KMS-11 (cell line): ENCODE results near the gene URB1.

Experiments
- H2AFZ ChIP-seq: fragments of 200-600 bp; sonication (generic); 2 replicates; pipeline ENCODE4 v1.6.1; 2016; ENCODE audit warnings: antibody characterized with exemption, mixed run types, low read depth
- H3K27ac ChIP-seq: fragments of 200-600 bp; sonication (generic); 2 replicates; pipeline ENCODE4 v1.6.1; 2016; ENCODE audit warnings: mild to moderate bottlenecking, mixed run types
- H3K27me3 ChIP-seq: fragments of 200-600 bp; sonication (generic); 2 replicates; pipeline ENCODE4 v1.6.1; 2017; ENCODE audit warnings: mild to moderate bottlenecking, low read depth, mixed run types, moderate library complexity; ENCODE audit not compliant: insufficient read depth
- H3K36me3 ChIP-seq: fragments of 200-600 bp; sonication (generic); 2 replicates; pipeline ENCODE4 v1.6.1; 2017; ENCODE audit warnings: mild to moderate bottlenecking, mixed run types; ENCODE audit not compliant: insufficient read depth
- H3K4me1 ChIP-seq: fragments of 200-600 bp; sonication (generic); 2 replicates; pipeline ENCODE4 v1.6.1; 2016; ENCODE audit warnings: mild to moderate bottlenecking, low read depth, mixed run types; ENCODE audit not compliant: poor library complexity, severe bottlenecking
- H3K4me2 ChIP-seq: fragments of 200-600 bp; sonication (generic); 2 replicates; pipeline ENCODE4 v1.7.0; 2016; ENCODE audit warnings: mild to moderate bottlenecking, mixed run types
- H3K4me3 ChIP-seq: fragments of 200-600 bp; sonication (generic); IDR thresholded peaks from 2 replicates; pipeline ENCODE4 v1.6.1; 2017; ENCODE audit warnings: low read depth, low read length, mixed read lengths; ENCODE audit not compliant: insufficient read depth
- H3K79me2 ChIP-seq: fragments of 200-600 bp; sonication (generic); 2 replicates; pipeline ENCODE4 v1.6.1; 2016; ENCODE audit warnings: low read depth, mixed run types; ENCODE audit not compliant: insufficient read depth
- H3K9ac ChIP-seq: fragments of 200-600 bp; sonication (generic); 2 replicates; pipeline ENCODE4 v1.6.1; 2016; ENCODE audit warnings: mild to moderate bottlenecking, mixed run types
- H4K20me1 ChIP-seq: fragments of 200-600 bp; sonication (generic); 2 replicates; pipeline ENCODE4 v1.6.1; 2016; ENCODE audit warnings: mild to moderate bottlenecking, mixed run types; ENCODE audit not compliant: insufficient read depth
- TF ChIP-seq, protein P1 (sequence below): fragments of 200-600 bp; sonication (generic); conservative IDR thresholded peaks from 2 replicates; pipeline ENCODE4 v1.6.1; 2017; ENCODE audit warnings: low read depth, mild to moderate bottlenecking, antibody characterized with exemption, low read length, moderate library complexity, mixed read lengths

The URB1 gene

GRCh38 chr21:32351428-32351827 lies 41.4 kb downstream of the URB1 start:
- TF ChIP-seq, protein P1, sequence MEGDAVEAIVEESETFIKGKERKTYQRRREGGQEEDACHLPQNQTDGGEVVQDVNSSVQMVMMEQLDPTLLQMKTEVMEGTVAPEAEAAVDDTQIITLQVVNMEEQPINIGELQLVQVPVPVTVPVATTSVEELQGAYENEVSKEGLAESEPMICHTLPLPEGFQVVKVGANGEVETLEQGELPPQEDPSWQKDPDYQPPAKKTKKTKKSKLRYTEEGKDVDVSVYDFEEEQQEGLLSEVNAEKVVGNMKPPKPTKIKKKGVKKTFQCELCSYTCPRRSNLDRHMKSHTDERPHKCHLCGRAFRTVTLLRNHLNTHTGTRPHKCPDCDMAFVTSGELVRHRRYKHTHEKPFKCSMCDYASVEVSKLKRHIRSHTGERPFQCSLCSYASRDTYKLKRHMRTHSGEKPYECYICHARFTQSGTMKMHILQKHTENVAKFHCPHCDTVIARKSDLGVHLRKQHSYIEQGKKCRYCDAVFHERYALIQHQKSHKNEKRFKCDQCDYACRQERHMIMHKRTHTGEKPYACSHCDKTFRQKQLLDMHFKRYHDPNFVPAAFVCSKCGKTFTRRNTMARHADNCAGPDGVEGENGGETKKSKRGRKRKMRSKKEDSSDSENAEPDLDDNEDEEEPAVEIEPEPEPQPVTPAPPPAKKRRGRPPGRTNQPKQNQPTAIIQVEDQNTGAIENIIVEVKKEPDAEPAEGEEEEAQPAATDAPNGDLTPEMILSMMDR: no peak
- Histone ChIP-seq H2AFZ (no peak overlapping the region), H3K79me2 (no peaks in the 10 kb centered on the region), H3K4me1 (no peaks in the 10 kb centered on the region), H3K9ac (no peak overlapping the region), H3K27ac (no peak overlapping the region), H3K4me3 (no peak overlapping the region), H3K4me2 (no peak overlapping the region), H4K20me1 (no peaks in the 10 kb centered on the region), H3K27me3 (no peaks in the 10 kb centered on the region), H3K36me3 (peaks cover 65% of the 10 kb centered on the region; the same call in 1 of the 2 replicates)

- Histone ChIP-seq H3K4me3 (no peak overlapping the region), H3K27ac (no peak overlapping the region), H3K27me3 (no peaks in the 10 kb centered on the region)
Observed at GRCh38 chr21:32350981-32351380, 41.8 kb downstream of the URB1 start.

GRCh38 chr21:32350211-32350980 lies 42.4 kb downstream of the URB1 start:
- no peaks in the 10 kb centered on the region for H3K4me1 ChIP-seq
- TF ChIP-seq, protein P1: no peak
- H3K79me2 ChIP-seq: no peaks in the 10 kb centered on the region
- H2AFZ ChIP-seq: no peak overlapping the region
- no peaks in the 10 kb centered on the region for H4K20me1 ChIP-seq
- no peak overlapping the region for H3K27ac ChIP-seq
- H3K4me3 ChIP-seq: no peak overlapping the region
- no peaks in the 10 kb centered on the region for H3K27me3 ChIP-seq
- H3K4me2 ChIP-seq: no peak overlapping the region
- peaks cover 67% of the 10 kb centered on the region; the same call in 1 of the 2 replicates for H3K36me3 ChIP-seq
- H3K9ac ChIP-seq: no peak overlapping the region

More at GRCh38 chr21:32350981-32351380, 41.8 kb downstream of the URB1 start:
- Histone ChIP-seq H4K20me1 (no peaks in the 10 kb centered on the region), H3K4me2 (no peak overlapping the region), H2AFZ (no peak overlapping the region), H3K4me1 (no peaks in the 10 kb centered on the region), H3K36me3 (peaks cover 65% of the 10 kb centered on the region; the same call in 1 of the 2 replicates), H3K79me2 (no peaks in the 10 kb centered on the region), H3K9ac (no peak overlapping the region)
- TF ChIP-seq, protein P1: no peak

- no peak overlapping the region for H3K4me3 ChIP-seq
- H3K4me1 ChIP-seq: no peaks in the 10 kb centered on the region
- no peaks in the 10 kb centered on the region for H3K79me2 ChIP-seq
- H3K36me3 ChIP-seq: peaks cover 71% of the 10 kb centered on the region; the same call in 1 of the 2 replicates
- H3K27me3 ChIP-seq: no peaks in the 10 kb centered on the region
- no peak overlapping the region for H3K27ac ChIP-seq
- TF ChIP-seq, protein P1: no peak
- no peak overlapping the region for H2AFZ ChIP-seq
- no peak overlapping the region for H3K4me2 ChIP-seq
- H4K20me1 ChIP-seq: no peaks in the 10 kb centered on the region
- H3K9ac ChIP-seq: no peak overlapping the region
Observed at GRCh38 chr21:32349333-32349944, 43.4 kb downstream of the URB1 start.
